Fibroblast of lung (primary cell): ENCODE measurements around the gene SAP130. TPM values are rescaled to one million over a fixed set of nuclear protein-coding genes. Genes with fewer than 3 reads are reported as not detected.

Experiments
- DNase-seq, 2 donors: peaks; one replicate each; pipeline versions ENCODE4 v3.0.0 to v3.0.0-alpha.2; 2010; ENCODE audit warnings: low read depth in 2 of 2
- H2AFZ ChIP-seq: 2 replicates; pipeline ENCODE4 v1.5.1; 2012; ENCODE audit warnings: low read length, control low read depth, inconsistent platforms
- H3K27ac ChIP-seq: 2 replicates; pipeline ENCODE4 v1.5.1; 2011; ENCODE audit warnings: low read length, control low read depth; ENCODE audit not compliant: insufficient read depth
- H3K27me3 ChIP-seq: 2 replicates; pipeline ENCODE4 v1.5.1; 2011; ENCODE audit warnings: mild to moderate bottlenecking, low read length; ENCODE audit not compliant: control insufficient read depth, insufficient read depth
- H3K36me3 ChIP-seq: 2 replicates; pipeline ENCODE4 v1.5.1; 2011; ENCODE audit warnings: low read length; ENCODE audit not compliant: control insufficient read depth, insufficient read depth
- H3K4me1 ChIP-seq: 2 replicates; pipeline ENCODE4 v1.5.1; 2011; ENCODE audit warnings: low read length; ENCODE audit not compliant: control insufficient read depth, insufficient read depth; ENCODE audit errors: extremely low read depth
- H3K4me2 ChIP-seq: 2 replicates; pipeline ENCODE4 v1.5.1; 2011; ENCODE audit warnings: low read length, control low read depth; ENCODE audit not compliant: insufficient read depth; ENCODE audit errors: extremely low read depth
- H3K4me3 ChIP-seq, 4 experiments: fragments of 200-600 bp in 1 of 4; sonication (generic) in 1 of 4; replicated peaks in 1 of 4; 2 replicates each; pipeline ENCODE4 v1.5.1; 2011 to 2016; ENCODE audit warnings: low read length in 4 of 4, low read depth in 3 of 4, mild to moderate bottlenecking in 3 of 4, control low read depth in 2 of 4, inconsistent platforms in 1 of 4, mixed read lengths in 1 of 4; ENCODE audit not compliant: insufficient read depth in 1 of 4; ENCODE audit errors: control extremely low read depth in 1 of 4
- H3K79me2 ChIP-seq: 2 replicates; pipeline ENCODE4 v1.5.1; 2012; ENCODE audit warnings: mild to moderate bottlenecking, low read length, inconsistent platforms; ENCODE audit not compliant: control insufficient read depth, insufficient read depth
- H3K9ac ChIP-seq: 2 replicates; pipeline ENCODE4 v1.5.1; 2011; ENCODE audit warnings: mild to moderate bottlenecking, low read length, control low read depth; ENCODE audit not compliant: insufficient read depth
- H3K9me3 ChIP-seq: 2 replicates; pipeline ENCODE4 v1.5.1; 2012; ENCODE audit warnings: low read depth, low read length; ENCODE audit not compliant: control insufficient read depth, insufficient read depth
- H4K20me1 ChIP-seq: 2 replicates; pipeline ENCODE4 v1.5.1; 2011; ENCODE audit warnings: low read length; ENCODE audit not compliant: control insufficient read depth, insufficient read depth; ENCODE audit errors: extremely low read depth
- EZH2 ChIP-seq: IDR thresholded peaks from 2 replicates; pipeline ENCODE4 v1.5.1; 2012; ENCODE audit warnings: low read length, control low read depth, mild to moderate bottlenecking; ENCODE audit errors: missing control alignments
- polyA plus RNA-seq, 2 donors: library from polyadenylated mRNA; depleted of rRNA in 1 of 2; stranded (reverse) in 1 of 2; unstranded in 1 of 2; fragments of >200 nt; gene quantifications; 2 replicates each; pipeline ENCODE4 v1.2.1, GENCODE V29; 2011 to 2012; ENCODE audit warnings: missing spikeins in 1 of 2
- total RNA-seq: library from RNA; depleted of rRNA; stranded (reverse); fragments of >200 nt; gene quantifications from 2 replicates; pipeline ENCODE4 v1.2.1, GENCODE V29; 2014
- TF ChIP-seq, protein P1 (sequence below), 2 donors: IDR thresholded peaks in 1 of 2; conservative IDR thresholded peaks in 1 of 2; 1 replicate in 1 of 2; 2 replicates in 1 of 2; pipeline ENCODE4 v1.5.1; 2011 to 2012; ENCODE audit warnings: low read length in 2 of 2, control low read depth in 1 of 2, inconsistent platforms in 1 of 2, low read depth in 1 of 2, mild to moderate bottlenecking in 1 of 2

SAP130 gene
- total and polyA plus RNA-seq, 2 donors (not counting 1 experiment from before 2014, with no cell fraction given): 4.5 to 6.7 TPM

DNA sequence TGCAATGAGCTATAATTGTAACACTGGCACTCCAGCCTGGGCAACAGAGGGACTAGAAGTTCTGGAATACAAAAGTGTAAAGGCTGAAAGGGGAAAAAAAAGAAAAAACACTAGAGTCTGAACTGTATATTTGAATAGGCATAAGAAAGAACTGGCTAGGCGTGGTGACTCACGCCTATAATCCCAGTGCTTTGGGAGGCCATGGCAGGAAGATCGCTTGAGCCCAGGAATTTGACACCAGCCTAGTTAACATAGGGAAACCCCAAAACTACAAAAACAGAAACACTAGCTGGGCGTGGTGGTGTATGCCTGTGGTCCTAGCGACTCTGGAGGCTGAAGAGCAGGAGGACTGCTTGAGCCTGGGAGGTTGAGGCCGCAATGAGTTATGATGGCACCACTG, 70.6 kb downstream of the SAP130 start:
- TF ChIP-seq, protein P1, sequence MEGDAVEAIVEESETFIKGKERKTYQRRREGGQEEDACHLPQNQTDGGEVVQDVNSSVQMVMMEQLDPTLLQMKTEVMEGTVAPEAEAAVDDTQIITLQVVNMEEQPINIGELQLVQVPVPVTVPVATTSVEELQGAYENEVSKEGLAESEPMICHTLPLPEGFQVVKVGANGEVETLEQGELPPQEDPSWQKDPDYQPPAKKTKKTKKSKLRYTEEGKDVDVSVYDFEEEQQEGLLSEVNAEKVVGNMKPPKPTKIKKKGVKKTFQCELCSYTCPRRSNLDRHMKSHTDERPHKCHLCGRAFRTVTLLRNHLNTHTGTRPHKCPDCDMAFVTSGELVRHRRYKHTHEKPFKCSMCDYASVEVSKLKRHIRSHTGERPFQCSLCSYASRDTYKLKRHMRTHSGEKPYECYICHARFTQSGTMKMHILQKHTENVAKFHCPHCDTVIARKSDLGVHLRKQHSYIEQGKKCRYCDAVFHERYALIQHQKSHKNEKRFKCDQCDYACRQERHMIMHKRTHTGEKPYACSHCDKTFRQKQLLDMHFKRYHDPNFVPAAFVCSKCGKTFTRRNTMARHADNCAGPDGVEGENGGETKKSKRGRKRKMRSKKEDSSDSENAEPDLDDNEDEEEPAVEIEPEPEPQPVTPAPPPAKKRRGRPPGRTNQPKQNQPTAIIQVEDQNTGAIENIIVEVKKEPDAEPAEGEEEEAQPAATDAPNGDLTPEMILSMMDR (conservative IDR thresholded peaks at IDR 0.05 in 1 of 2, IDR thresholded peaks at IDR 0.05 in 1 of 2; ENCODE audit: low read depth in 1 of 2, low read length in 2 of 2): no peak
- TF ChIP-seq EZH2: no peak
- no peaks in the 10 kb centered on the region for H4K20me1 ChIP-seq
- no peak overlapping the region for H3K27ac ChIP-seq
- H3K79me2 ChIP-seq: no peaks in the 10 kb centered on the region
- H3K27me3 ChIP-seq: no peaks in the 10 kb centered on the region
- no peak for DNase-seq
- no peak overlapping the region for H3K9ac ChIP-seq
- H3K9me3 ChIP-seq: no peaks in the 10 kb centered on the region
- no peak overlapping the region for H2AFZ ChIP-seq
- no peak overlapping the region for H3K4me2 ChIP-seq
- H3K4me3 ChIP-seq: no peak overlapping the region
- H3K36me3 ChIP-seq: peaks cover 5% of the 10 kb centered on the region
- H3K4me1 ChIP-seq: peaks cover 2% of the 10 kb centered on the region

DNA sequence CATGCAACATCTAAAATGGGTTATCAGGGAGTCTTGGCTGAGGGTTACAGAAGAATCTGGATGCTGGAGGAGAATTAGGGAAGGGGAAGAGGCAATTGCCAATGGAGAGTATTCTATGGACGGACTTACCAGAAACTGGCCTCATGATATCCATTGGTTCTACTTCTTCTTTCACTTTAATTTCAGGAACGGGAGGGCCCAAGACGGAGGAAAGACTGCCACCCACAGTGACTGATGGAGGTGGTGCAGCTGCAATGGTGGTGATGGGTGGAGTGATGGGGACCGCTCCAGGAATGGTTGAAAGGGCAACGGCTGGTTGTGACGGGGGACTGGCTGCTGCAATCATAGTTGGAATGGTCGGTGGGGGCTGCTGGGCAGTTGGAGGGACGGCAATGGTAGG, 73.0 kb downstream of the SAP130 start:
- no peak for TF ChIP-seq EZH2
- TF ChIP-seq, protein P1 (conservative IDR thresholded peaks at IDR 0.05 in 1 of 2, IDR thresholded peaks at IDR 0.05 in 1 of 2; ENCODE audit: low read depth in 1 of 2, low read length in 2 of 2): no peak
- peaks cover 4% of the 10 kb centered on the region for H3K4me1 ChIP-seq
- H3K36me3 ChIP-seq: peaks cover 11% of the 10 kb centered on the region
- H3K27ac ChIP-seq: no peak overlapping the region
- H3K4me2 ChIP-seq: no peak overlapping the region
- H4K20me1 ChIP-seq: no peaks in the 10 kb centered on the region
- H3K9ac ChIP-seq: no peak overlapping the region
- no peak overlapping the region for H2AFZ ChIP-seq
- no peaks in the 10 kb centered on the region for H3K79me2 ChIP-seq
- no peak overlapping the region for H3K4me3 ChIP-seq
- H3K9me3 ChIP-seq: no peaks in the 10 kb centered on the region
- DNase-seq: no peak
- no peaks in the 10 kb centered on the region for H3K27me3 ChIP-seq

DNA sequence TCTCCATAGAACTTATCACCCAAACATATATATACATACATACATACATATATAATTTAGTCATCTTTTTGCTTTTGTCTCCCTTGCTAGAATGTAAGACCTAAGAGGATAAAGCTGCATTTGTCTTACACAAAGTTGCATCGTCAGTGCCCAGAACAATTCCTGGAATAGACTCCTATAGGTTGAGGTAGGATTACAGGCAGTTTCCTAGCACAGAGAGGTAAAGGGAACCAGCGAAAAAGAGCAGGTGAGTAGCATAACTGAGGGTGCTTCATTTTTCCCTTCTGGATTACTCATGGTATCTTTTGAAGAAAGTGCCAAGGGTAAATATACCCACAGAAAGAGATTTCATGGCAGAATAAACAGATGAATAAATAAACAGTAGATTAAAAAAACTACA, 74.0 kb downstream of the SAP130 start:
- DNase-seq: peak in 1 of 2 donors; percentile 57
- Histone ChIP-seq H3K9me3 (no peaks in the 10 kb centered on the region), H4K20me1 (no peaks in the 10 kb centered on the region), H3K4me2 (no peak overlapping the region), H3K36me3 (peaks cover 13% of the 10 kb centered on the region), H3K9ac (no peak overlapping the region), H3K27ac (no peak overlapping the region), H3K27me3 (no peaks in the 10 kb centered on the region), H3K4me3 (no peak overlapping the region), H2AFZ (no peak overlapping the region), H3K4me1 (peaks cover 4% of the 10 kb centered on the region), H3K79me2 (no peaks in the 10 kb centered on the region)
- TF ChIP-seq, protein P1 (conservative IDR thresholded peaks at IDR 0.05 in 1 of 2, IDR thresholded peaks at IDR 0.05 in 1 of 2; ENCODE audit: low read depth in 1 of 2, low read length in 2 of 2): no peak
- TF ChIP-seq EZH2: no peak
